HepG2 (cell line): ENCODE results near the gene HIPK2.

Experiments used
- NRL ChIP-seq: sonication (generic); formaldehyde crosslinking; IDR thresholded peaks from 2 replicates; pipeline ENCODE4 v1.5.0; 2020; ENCODE audit warnings: missing genetic modification reagents, mild to moderate bottlenecking, moderate library complexity, borderline replicate concordance
- RAD21 ChIP-seq: fragments of 450-650 bp; formaldehyde crosslinking; IDR thresholded peaks from 2 replicates; pipeline ENCODE4 v1.5.0; 2020; ENCODE audit warnings: mild to moderate bottlenecking
- ZGPAT ChIP-seq: IDR thresholded peaks from 2 replicates; pipeline ENCODE4 v1.6.1; 2016; ENCODE audit warnings: mild to moderate bottlenecking

- TF ChIP-seq ZGPAT (CRISPR knock-in tag), result no peak
- no peak for TF ChIP-seq RAD21 (CRISPR knock-in tag)
- no peak for TF ChIP-seq NRL (CRISPR knock-in tag)
Measured at GRCh38 chr7:139635526-139636302, 142.1 kb downstream of the HIPK2 start.
